Lung (tissue), 12 donors: ENCODE results near the gene ARHGAP22. TPM values are rescaled to one million over a fixed set of nuclear protein-coding genes. Genes with fewer than 3 reads are reported as not detected.

Experiments used
- ATAC-seq: fragments of 200-7000 bp; cut with Tn5 transposase; one replicate; pipeline ENCODE4 v1.9.1; 2020; ENCODE audit warnings: moderate number of reproducible peaks; ENCODE audit not compliant: insufficient read depth, low FRiP score
- DNase-seq, 3 donors: peaks; one replicate each; pipeline ENCODE4 v3.0.0-alpha.2; 2013 to 2017
- H3K27ac ChIP-seq, 2 donors: one replicate each; pipeline ENCODE4 v1.5.1; 2013; ENCODE audit warnings: mild to moderate bottlenecking in 2 of 2, moderate library complexity in 2 of 2, control low read depth in 1 of 2, inconsistent platforms in 1 of 2, low read depth in 1 of 2, low read length in 1 of 2
- H3K27me3 ChIP-seq, 3 donors: one replicate each; pipeline ENCODE4 v1.5.1; 2013; ENCODE audit warnings: low read length in 2 of 3; ENCODE audit not compliant: control insufficient read depth in 3 of 3, insufficient read depth in 3 of 3
- H3K36me3 ChIP-seq, 4 donors: one replicate each; pipeline ENCODE4 v1.5.1; 2013; ENCODE audit warnings: low read length in 4 of 4, mild to moderate bottlenecking in 1 of 4, moderate library complexity in 1 of 4; ENCODE audit not compliant: control insufficient read depth in 4 of 4, insufficient read depth in 4 of 4
- H3K4me1 ChIP-seq, 5 donors: one replicate each; pipeline ENCODE4 v1.5.1; 2013; ENCODE audit warnings: low read length in 5 of 5, mild to moderate bottlenecking in 2 of 5, moderate library complexity in 1 of 5; ENCODE audit not compliant: control insufficient read depth in 5 of 5, insufficient read depth in 5 of 5
- H3K4me3 ChIP-seq: one replicate; pipeline ENCODE4 v1.5.1; 2013; ENCODE audit warnings: mild to moderate bottlenecking, control low read depth, moderate library complexity
- H3K9ac ChIP-seq, 2 donors: one replicate each; pipeline ENCODE4 v1.5.1; 2013; ENCODE audit warnings: low read length in 2 of 2, control low read depth in 1 of 2; ENCODE audit not compliant: insufficient read depth in 1 of 2
- H3K9me3 ChIP-seq, 4 donors: one replicate each; pipeline ENCODE4 v1.5.1; 2013; ENCODE audit warnings: low read length in 3 of 4, mild to moderate bottlenecking in 1 of 4, moderate library complexity in 1 of 4; ENCODE audit not compliant: control insufficient read depth in 4 of 4, insufficient read depth in 3 of 4
- WGBS, 2 donors: extraction: QIAGEN DNeasy Blood & Tissue Kit; methylation state at CpG; one replicate each; pipeline ENCODE4 v1.1.7; 2013; 5-methylcytosine and 5-hydroxymethylcytosine counted together
- polyA plus RNA-seq, 2 donors: library from polyadenylated mRNA; stranded (reverse); fragments of 200-250 nt; gene quantifications; one replicate each; pipeline ENCODE4 v1.2.1, GENCODE V29; 2013
- total RNA-seq, 2 donors: library from RNA; depleted of rRNA in 1 of 2; stranded (reverse); fragments of >200 nt in 1 of 2; gene quantifications; one replicate each; pipeline ENCODE4 v1.2.1, GENCODE V29; 2014 to 2021
- TF ChIP-seq, protein P1 (sequence below): IDR thresholded peaks from 2 replicates; pipeline ENCODE4 v1.5.1; 2012; ENCODE audit warnings: mild to moderate bottlenecking; ENCODE audit errors: control extremely low read depth, extremely low read depth
- donor health status: control.
- donor health status: control.
- donor health status: Bipolar disorder and iron deficiency.
- donor health status: healthy.
- donor health status: DM: yes; HTN: yes; CAD: no.

Gene ARHGAP22
- total and polyA plus RNA-seq, 4 donors: 3.2 to 6.9 (median 4.1) TPM

DNA sequence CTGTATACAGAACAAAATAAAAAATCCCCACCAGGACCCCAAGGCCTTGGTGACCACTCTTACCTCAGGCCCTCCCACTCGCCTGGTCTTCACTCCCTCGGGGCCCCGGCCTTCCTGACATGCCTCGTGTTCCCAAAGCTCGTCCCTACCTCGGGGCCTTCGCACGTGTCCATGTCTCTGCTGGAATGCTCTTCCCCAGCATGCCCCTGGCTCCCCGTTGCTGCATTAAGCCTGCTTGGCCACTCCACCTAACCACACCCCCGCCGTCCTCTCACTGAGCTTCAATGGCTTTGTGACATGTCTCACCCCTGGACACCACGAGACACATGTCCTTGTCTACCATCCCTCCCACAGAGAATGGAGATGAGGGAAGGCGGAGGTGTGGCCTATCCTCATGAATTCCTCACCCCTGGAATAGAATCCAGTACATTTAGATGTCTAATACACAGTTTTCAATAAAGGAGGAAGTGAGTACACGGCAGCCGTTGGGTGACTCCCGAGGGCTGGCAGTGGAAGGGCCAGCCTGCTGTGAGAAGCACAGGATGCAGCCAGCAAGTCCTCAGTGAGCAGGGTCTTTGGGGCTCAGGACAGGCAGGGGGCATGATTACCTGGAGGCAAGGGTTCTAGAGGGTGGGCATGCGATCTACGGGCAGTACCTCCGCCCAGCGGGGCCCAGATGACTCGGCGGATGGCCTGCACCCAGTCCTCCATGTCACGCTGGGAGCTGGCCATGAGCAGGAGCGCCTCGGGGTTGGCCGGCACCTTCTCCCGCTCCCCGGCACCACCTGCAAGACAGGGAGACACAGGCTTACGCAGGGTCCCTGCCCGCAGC is 125.7 kb downstream of the ARHGAP22 start:
- no peak for ATAC-seq
- Histone ChIP-seq H3K27me3 (no peaks in the 10 kb centered on the region), H3K27ac (no peak overlapping the region), H3K9ac (no peak overlapping the region), H3K9me3 (no peaks in the 10 kb centered on the region), H3K36me3 (no peaks in the 10 kb centered on the region), H3K4me1 (no peaks in the 10 kb centered on the region), H3K4me3 (no peak overlapping the region)
- WGBS, 2 donors: 81 to 83% methylated on average over 28 to 30 of the region's 30 CpGs
- TF ChIP-seq, protein P1, sequence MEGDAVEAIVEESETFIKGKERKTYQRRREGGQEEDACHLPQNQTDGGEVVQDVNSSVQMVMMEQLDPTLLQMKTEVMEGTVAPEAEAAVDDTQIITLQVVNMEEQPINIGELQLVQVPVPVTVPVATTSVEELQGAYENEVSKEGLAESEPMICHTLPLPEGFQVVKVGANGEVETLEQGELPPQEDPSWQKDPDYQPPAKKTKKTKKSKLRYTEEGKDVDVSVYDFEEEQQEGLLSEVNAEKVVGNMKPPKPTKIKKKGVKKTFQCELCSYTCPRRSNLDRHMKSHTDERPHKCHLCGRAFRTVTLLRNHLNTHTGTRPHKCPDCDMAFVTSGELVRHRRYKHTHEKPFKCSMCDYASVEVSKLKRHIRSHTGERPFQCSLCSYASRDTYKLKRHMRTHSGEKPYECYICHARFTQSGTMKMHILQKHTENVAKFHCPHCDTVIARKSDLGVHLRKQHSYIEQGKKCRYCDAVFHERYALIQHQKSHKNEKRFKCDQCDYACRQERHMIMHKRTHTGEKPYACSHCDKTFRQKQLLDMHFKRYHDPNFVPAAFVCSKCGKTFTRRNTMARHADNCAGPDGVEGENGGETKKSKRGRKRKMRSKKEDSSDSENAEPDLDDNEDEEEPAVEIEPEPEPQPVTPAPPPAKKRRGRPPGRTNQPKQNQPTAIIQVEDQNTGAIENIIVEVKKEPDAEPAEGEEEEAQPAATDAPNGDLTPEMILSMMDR: no peak
- no peak for DNase-seq

DNA sequence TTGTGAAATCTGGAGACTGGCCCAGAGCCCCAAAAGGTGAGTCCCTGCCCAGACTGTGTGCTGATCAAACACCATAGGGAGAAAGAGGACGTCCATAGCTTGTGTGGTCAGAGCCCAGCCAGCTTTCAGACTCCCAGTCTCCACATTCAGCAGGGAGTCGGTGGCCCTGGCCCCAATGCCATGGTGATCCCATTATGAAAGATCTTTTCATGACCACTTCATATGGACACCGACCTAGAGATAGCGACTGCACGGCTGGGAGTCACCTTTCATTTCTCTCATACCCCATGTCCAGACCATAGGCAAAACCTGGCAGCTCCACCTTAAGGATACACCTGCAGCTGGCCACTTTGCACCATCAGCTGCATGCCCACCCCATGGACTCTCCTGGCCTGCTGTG is 126.4 kb downstream of the ARHGAP22 start:
- no peak overlapping the region for H3K27ac ChIP-seq
- no peak for ATAC-seq
- DNase-seq: no peak
- no peaks in the 10 kb centered on the region for H3K4me1 ChIP-seq
- WGBS, 2 donors: 91 to 93% methylated on average over 5 of the region's 5 CpGs
- no peaks in the 10 kb centered on the region for H3K9me3 ChIP-seq
- no peaks in the 10 kb centered on the region for H3K27me3 ChIP-seq
- TF ChIP-seq, protein P1: no peak
- H3K36me3 ChIP-seq: no peaks in the 10 kb centered on the region
- H3K4me3 ChIP-seq: no peak overlapping the region
- H3K9ac ChIP-seq: no peak overlapping the region

DNA sequence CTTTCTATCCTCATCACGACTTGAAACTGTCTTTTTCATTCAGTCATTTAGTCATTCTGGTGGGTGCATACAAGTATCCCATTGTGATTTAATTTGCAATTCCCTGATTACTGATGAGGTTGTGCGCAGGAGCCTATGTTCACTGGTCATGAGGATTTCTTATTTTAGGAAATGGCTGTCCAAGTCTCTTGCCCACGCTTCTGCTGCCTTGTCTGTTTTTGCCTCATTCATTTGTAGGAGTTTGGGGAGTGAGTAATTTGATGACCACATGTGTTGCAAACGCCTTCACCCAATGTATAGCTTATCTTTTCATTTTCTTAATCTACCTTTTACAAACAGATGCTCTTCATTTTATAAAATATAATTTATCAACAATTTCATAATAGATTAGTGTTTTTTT is 127.3 kb downstream of the ARHGAP22 start:
- ATAC-seq (no peak), DNase-seq (no peak)
- no peaks in the 10 kb centered on the region for H3K36me3 ChIP-seq
- H3K9me3 ChIP-seq: no peaks in the 10 kb centered on the region
- WGBS, 2 donors: 80 to 90% methylated on average over 4 of the region's 4 CpGs
- TF ChIP-seq, protein P1: no peak
- H3K4me3 ChIP-seq: no peak overlapping the region
- H3K4me1 ChIP-seq: no peaks in the 10 kb centered on the region
- H3K27ac ChIP-seq: no peak overlapping the region
- no peak overlapping the region for H3K9ac ChIP-seq
- H3K27me3 ChIP-seq: no peaks in the 10 kb centered on the region
